ENCODE measurements around the gene PRKAG2.

PRKAG2 gene

GRCh38 chr7:151631953-151632749 lies 244.8 kb downstream of the PRKAG2 start:
- DNase-seq = peak; percentile 94

- peak; percentile 19 for DNase-seq
Measured at GRCh38 chr7:151631570-151631952, 245.4 kb downstream of the PRKAG2 start.

- DNase-seq = peak; percentile 36
Measured at GRCh38 chr7:151630851-151631569, 245.9 kb downstream of the PRKAG2 start.

- DNase-seq = no peak
Measured at GRCh38 chr7:151630358-151630757, 246.6 kb downstream of the PRKAG2 start.

- DNase-seq = no peak
Measured at GRCh38 chr7:151629713-151630272, 247.1 kb downstream of the PRKAG2 start.

- no peak for DNase-seq
Measured at GRCh38 chr7:151628846-151629604, 247.9 kb downstream of the PRKAG2 start.

GRCh38 chr7:151626422-151627115 lies 250.3 kb downstream of the PRKAG2 start:
- peak; percentile 30 for DNase-seq

GRCh38 chr7:151625606-151626005 lies 251.3 kb downstream of the PRKAG2 start:
- no peak for DNase-seq

GRCh38 chr7:151624246-151624928 lies 252.5 kb downstream of the PRKAG2 start:
- no peak for DNase-seq

- no peak for DNase-seq
Measured at GRCh38 chr7:151623766-151624165, 253.1 kb downstream of the PRKAG2 start.

GRCh38 chr7:151621961-151622360 lies 255.0 kb downstream of the PRKAG2 start:
- no peak for DNase-seq

- DNase-seq = no peak
Measured at GRCh38 chr7:151616443-151617213, 260.3 kb downstream of the PRKAG2 start.

- no peak for DNase-seq
Measured at GRCh38 chr7:151615784-151616183, 261.1 kb downstream of the PRKAG2 start.

- DNase-seq = no peak
Measured at GRCh38 chr7:151615058-151615457, 261.9 kb downstream of the PRKAG2 start.

- no peak for DNase-seq
Measured at GRCh38 chr7:151614019-151614418, 262.9 kb downstream of the PRKAG2 start.

- DNase-seq = no peak
Measured at GRCh38 chr7:151611878-151612277, 265.0 kb downstream of the PRKAG2 start.

- no peak for DNase-seq
Measured at GRCh38 chr7:151611041-151611440, 265.9 kb downstream of the PRKAG2 start.

GRCh38 chr7:151608031-151608551 lies 268.8 kb downstream of the PRKAG2 start:
- no peak for DNase-seq

GRCh38 chr7:151607464-151607867 lies 269.4 kb downstream of the PRKAG2 start:
- no peak for DNase-seq

- DNase-seq = no peak
Measured at GRCh38 chr7:151603951-151604350, 273.0 kb downstream of the PRKAG2 start.

Data from suppressor macrophage treated with lipopolysaccharide for 4 hours (primary cell).